DND-41 (cell line): Measurements from ENCODE around the gene DNAAF2.

ENCODE experiments used
- CTCF ChIP-seq: IDR thresholded peaks from 2 replicates; pipeline ENCODE4 v1.5.1; 2012; ENCODE audit warnings: borderline replicate concordance, low read length, moderate library complexity, mild to moderate bottlenecking; ENCODE audit not compliant: poor library complexity, severe bottlenecking; ENCODE audit errors: extremely low read depth
- EZH2 ChIP-seq: IDR thresholded peaks from 3 replicates; pipeline ENCODE4 v1.6.1; 2012; ENCODE audit warnings: borderline replicate concordance, low read depth, mild to moderate bottlenecking, moderate library complexity, low read length, inconsistent platforms; ENCODE audit not compliant: severe bottlenecking

GRCh38 chr14:49619730-49620129, 15.3 kb downstream of the DNAAF2 start:
- TF ChIP-seq CTCF (no peak), EZH2 (no peak)
